K562 (cell line): ENCODE results near the gene L3MBTL3. TPM values are rescaled to one million over a fixed set of nuclear protein-coding genes. Genes with fewer than 3 reads are reported as not detected.

Source experiments
- ATAC-seq: fragments of 200-7000 bp; cut with Tn5 transposase; 3 replicates; pipeline ENCODE4 v1.9.1; 2020; ENCODE audit warnings: moderate library complexity
- BruUV-seq: library from RNA; stranded (reverse); fragments of 400-500 nt; replicated peaks from 2 replicates; lab custom pipeline; 2021; lab: Mats Ljungman, UMichigan
- CTCF ChIA-PET: fragments of 300-600 bp; formaldehyde crosslinking; extraction: SDS; loops from one replicate; lab custom pipeline; 2021; ENCODE audit warnings: low intra/inter-chr PET ratio; lab: Yijun Ruan, JAX
- POLR2A ChIA-PET: fragments of 300-600, 350-650 bp; sonication (Branson Sonifier 250); formaldehyde crosslinking; extraction: SDS; loops from one replicate; lab custom pipeline; 2021; ENCODE audit warnings: antibody characterized with exemption, inconsistent platforms; lab: Yijun Ruan, JAX
- DNase-seq, 4 experiments: peaks; one replicate each; pipeline versions ENCODE4 v3.0.0 to v3.0.0-alpha.2; 2011 to 2018; ENCODE audit warnings: low spot score in 3 of 4, mixed read lengths in 3 of 4; ENCODE audit errors: extremely low read depth in 1 of 4
- FAIRE-seq: peaks from 2 replicates; lab custom pipeline; 2011; peaks lifted over from hg19 to GRCh38; lab: Jason Lieb, UNC
- H2AFZ ChIP-seq: 2 replicates; pipeline ENCODE4 v1.6.0; 2011; ENCODE audit warnings: low read depth, low read length, control low read depth, inconsistent platforms
- H3K27ac ChIP-seq: fragments of 200-600 bp; 3 replicates; pipeline ENCODE4 v1.8.0; 2011; ENCODE audit warnings: low read depth, mild to moderate bottlenecking, control low read depth, inconsistent platforms, low read length, moderate library complexity, mixed read lengths; ENCODE audit errors: extremely low read depth
- H3K27me3 ChIP-seq, 2 experiments: fragments of 300-600 bp in 1 of 2; 2 replicates in 1 of 2; 3 replicates in 1 of 2; pipeline versions ENCODE4 v1.6.0 to v1.8.0; 2011; ENCODE audit warnings: inconsistent platforms in 2 of 2, low read length in 2 of 2, mild to moderate bottlenecking in 1 of 2, mixed read lengths in 1 of 2, moderate library complexity in 1 of 2; ENCODE audit not compliant: control insufficient read depth in 2 of 2, insufficient read depth in 2 of 2
- H3K36me3 ChIP-seq: fragments of 300-600 bp; 3 replicates; pipeline ENCODE4 v1.8.0; 2011; ENCODE audit warnings: mild to moderate bottlenecking, low read length, inconsistent platforms; ENCODE audit not compliant: control insufficient read depth, insufficient read depth
- H3K4me1 ChIP-seq, 2 experiments: fragments of 200-600 bp in 1 of 2; replicated peaks in 1 of 2; 2 replicates in 1 of 2; 3 replicates in 1 of 2; pipeline versions ENCODE4 v1.5.1 to v1.8.0; 2011; ENCODE audit warnings: inconsistent platforms in 2 of 2, low read length in 2 of 2, mild to moderate bottlenecking in 1 of 2, mixed read lengths in 1 of 2, moderate library complexity in 1 of 2; ENCODE audit not compliant: control insufficient read depth in 2 of 2, insufficient read depth in 2 of 2
- H3K4me2 ChIP-seq: 2 replicates; pipeline ENCODE4 v1.6.1; 2011; ENCODE audit warnings: low read length, control low read depth, inconsistent platforms, mixed read lengths; ENCODE audit not compliant: insufficient read depth
- H3K4me3 ChIP-seq: fragments of 200-600 bp; sonication (generic), shearing (Covaris generic); 2 replicates; pipeline ENCODE4 v1.5.1; 2016; ENCODE audit warnings: control low read depth, inconsistent platforms
- H3K79me2 ChIP-seq: fragments of 200-600 bp; 3 replicates; pipeline ENCODE4 v1.8.0; 2011; ENCODE audit warnings: low read length, inconsistent platforms; ENCODE audit not compliant: control insufficient read depth, insufficient read depth
- H3K9ac ChIP-seq, 2 experiments: 2 replicates each; pipeline versions ENCODE4 v1.6.0 to v1.6.1; 2011; ENCODE audit warnings: low read depth in 2 of 2, low read length in 2 of 2, control low read depth in 1 of 2, inconsistent platforms in 1 of 2, mild to moderate bottlenecking in 1 of 2, mixed read lengths in 1 of 2; ENCODE audit not compliant: insufficient read depth in 1 of 2
- H3K9me1 ChIP-seq: one replicate; pipeline ENCODE4 v1.6.0; 2011; ENCODE audit warnings: inconsistent platforms, mild to moderate bottlenecking, low read length, moderate library complexity; ENCODE audit not compliant: control insufficient read depth, insufficient read depth
- H3K9me3 ChIP-seq: replicated peaks from 2 replicates; pipeline ENCODE4 v1.5.1; 2011; ENCODE audit warnings: low read depth, low read length, inconsistent platforms; ENCODE audit not compliant: control insufficient read depth, insufficient read depth
- H4K20me1 ChIP-seq: replicated peaks from 2 replicates; pipeline ENCODE4 v1.6.1; 2011; ENCODE audit warnings: low read length, inconsistent platforms, mixed read lengths; ENCODE audit not compliant: control insufficient read depth, insufficient read depth
- CTBP1 ChIP-seq: fragments of 450-650 bp; IDR thresholded peaks from 2 replicates; pipeline ENCODE4 v1.6.1; 2016; ENCODE audit warnings: borderline replicate concordance
- KLF13 ChIP-seq: fragments of 450-650 bp; IDR thresholded peaks from 2 replicates; pipeline ENCODE4 v1.6.1; 2016; ENCODE audit warnings: missing genetic modification characterization, low read depth, mild to moderate bottlenecking, missing compliant biosample characterization, moderate library complexity, borderline replicate concordance
- NELFE ChIP-seq: IDR thresholded peaks from 2 replicates; pipeline ENCODE4 v1.6.1; 2011; ENCODE audit warnings: mild to moderate bottlenecking; ENCODE audit not compliant: insufficient read depth, insufficient read length
- RBBP5 ChIP-seq: fragments of 200-600 bp; sonication (generic); IDR thresholded peaks from 2 replicates; pipeline ENCODE4 v1.6.1; 2012; ENCODE audit warnings: borderline replicate concordance, mild to moderate bottlenecking, low read length, control low read depth, inconsistent platforms; ENCODE audit not compliant: insufficient read depth, poor library complexity, severe bottlenecking
- SNIP1 ChIP-seq: fragments of 450-650 bp; IDR thresholded peaks from 2 replicates; pipeline ENCODE4 v1.7.1; 2017; ENCODE audit warnings: low read depth, mild to moderate bottlenecking
- SRF ChIP-seq, 2 experiments: fragments of 250-450, 450-650 bp in 1 of 2; sonication (Bioruptor Pico) in 1 of 2; sonication (generic) in 1 of 2; formaldehyde crosslinking; IDR thresholded peaks; 2 replicates each; pipeline versions ENCODE4 v1.5.0 to v1.5.1; 2020 to 2022; ENCODE audit warnings: mild to moderate bottlenecking in 1 of 2, missing genetic modification reagents in 1 of 2
- ZFP1 ChIP-seq: fragments of 450-650 bp; formaldehyde crosslinking; IDR thresholded peaks from 2 replicates; pipeline ENCODE4 v1.4.0; 2020; ENCODE audit warnings: mild to moderate bottlenecking, mixed read lengths
- ZNF12 ChIP-seq: sonication (generic); formaldehyde crosslinking; IDR thresholded peaks from 2 replicates; pipeline ENCODE4 v1.4.0; 2020; ENCODE audit warnings: mild to moderate bottlenecking, missing genetic modification reagents
- in situ Hi-C: fragments of 300-500 bp; cut with MboI; formaldehyde crosslinking; loops from 4 replicates; pipeline ENCODE4 v1.15.0; 2018; ENCODE audit warnings: inconsistent platforms, mixed read lengths
- intact Hi-C: fragments of 100-400 bp; cut with micrococcal nuclease; formaldehyde crosslinking; loops from 2 replicates; pipeline ENCODE4 v1.14.2; 2022
- polyA plus RNA-seq, 8 experiments: library from polyadenylated mRNA; depleted of rRNA in 4 of 8; stranded (reverse) in 5 of 8; unstranded in 3 of 8; fragments of >200 nt; fragmentation: Nextera tagmentation in 2 of 8; fragmentation: Illumina TruSeq in 1 of 8; extraction: Ambion mirVana in 2 of 8; extraction: Trizol in 1 of 8; gene quantifications; 2 replicates each; pipeline versions ENCODE4 v1.2.1 to v1.2.3, GENCODE V29; 2011 to 2014; ENCODE audit warnings: inconsistent platforms in 1 of 8, missing spikeins in 1 of 8
- total RNA-seq, 7 experiments: library from RNA; depleted of rRNA in 6 of 7; stranded (reverse); fragments of >200 nt in 6 of 7; fragmentation: Illumina TruSeq in 2 of 7; extraction: Trizol in 2 of 7; gene quantifications; 2 replicates each; pipeline versions ENCODE4 v1.2.1 to v1.2.3, GENCODE V29; 2011 to 2021; ENCODE audit warnings: low replicate concordance in 1 of 7
- TF ChIP-seq, protein P1 (sequence below): fragments of 250-450 bp; sonication (Bioruptor Pico); IDR thresholded peaks from 2 replicates; pipeline ENCODE4 v1.4.0; 2020; ENCODE audit warnings: mild to moderate bottlenecking, moderate library complexity

The L3MBTL3 gene
- total and polyA plus RNA-seq, 9 of the 15 experiments (the other 6 are each of a cell fraction or from before 2014, with no cell fraction given): 0.83 to 6.9 (median 5.4) TPM

GRCh38 chr6:130041594-130041993 lies 23.2 kb downstream of the L3MBTL3 start:
- H3K4me2 ChIP-seq: no peak overlapping the region
- H4K20me1 ChIP-seq: no peaks in the 10 kb centered on the region
- no peaks in the 10 kb centered on the region for H3K79me2 ChIP-seq
- CTCF ChIA-PET: no interaction called here
- in situ Hi-C loops: no loop called here
- FAIRE-seq: no peak
- no peaks in the 10 kb centered on the region for H3K36me3 ChIP-seq
- no peaks in the 10 kb centered on the region for H3K27me3 ChIP-seq
- BruUV-seq: no TSS peak
- no peak for ATAC-seq
- intact Hi-C loops: no loop called here
- H3K9ac ChIP-seq: no peak overlapping the region
- no peak overlapping the region for H3K4me3 ChIP-seq
- H3K4me1 ChIP-seq: no peaks in the 10 kb centered on the region
- H3K9me3 ChIP-seq: no peaks in the 10 kb centered on the region
- no peak overlapping the region for H3K27ac ChIP-seq
- H2AFZ ChIP-seq: no peak overlapping the region
- POLR2A ChIA-PET: interaction anchor here (0.8 kb wide), 1 partner anchor 13 kb away, joined by 3 read pairs; no protein-coding TSS in a partner anchor
- TF ChIP-seq CTBP1 (no peak), RBBP5 (no peak), SRF (CRISPR knock-in tag; IDR thresholded peaks at IDR 0.05) (no peak), ZFP1 (CRISPR knock-in tag) (no peak), ZNF12 (no peak), SNIP1 (no peak), NELFE (no peak), KLF13 (no peak)
- TF ChIP-seq, protein P1, sequence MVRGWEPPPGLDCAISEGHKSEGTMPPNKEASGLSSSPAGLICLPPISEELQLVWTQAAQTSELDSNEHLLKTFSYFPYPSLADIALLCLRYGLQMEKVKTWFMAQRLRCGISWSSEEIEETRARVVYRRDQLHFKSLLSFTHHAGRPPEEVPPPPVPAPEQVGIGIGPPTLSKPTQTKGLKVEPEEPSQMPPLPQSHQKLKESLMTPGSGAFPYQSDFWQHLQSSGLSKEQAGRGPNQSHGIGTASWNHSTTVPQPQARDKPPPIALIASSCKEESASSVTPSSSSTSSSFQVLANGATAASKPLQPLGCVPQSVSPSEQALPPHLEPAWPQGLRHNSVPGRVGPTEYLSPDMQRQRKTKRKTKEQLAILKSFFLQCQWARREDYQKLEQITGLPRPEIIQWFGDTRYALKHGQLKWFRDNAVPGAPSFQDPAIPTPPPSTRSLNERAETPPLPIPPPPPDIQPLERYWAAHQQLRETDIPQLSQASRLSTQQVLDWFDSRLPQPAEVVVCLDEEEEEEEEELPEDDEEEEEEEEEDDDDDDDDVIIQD (CRISPR knock-in tag): no peak
- DNase-seq: no peak
- no peaks in the 10 kb centered on the region for H3K9me1 ChIP-seq
